Activated T-cell treated with anti-CD3 and anti-CD28 coated beads for 1 hour (primary cell): ENCODE measurements around the gene CYP11A1.
"Not testable (repeated sequence)": the region's sequence is repeated elsewhere in the genome, so short reads cannot be mapped to it uniquely, and the experiment has no call there.

ENCODE experiments used
- DNase-seq: peaks from one replicate; pipeline ENCODE4 v3.0.0-alpha.2; 2020; ENCODE audit warnings: low read depth

CYP11A1 gene

DNA sequence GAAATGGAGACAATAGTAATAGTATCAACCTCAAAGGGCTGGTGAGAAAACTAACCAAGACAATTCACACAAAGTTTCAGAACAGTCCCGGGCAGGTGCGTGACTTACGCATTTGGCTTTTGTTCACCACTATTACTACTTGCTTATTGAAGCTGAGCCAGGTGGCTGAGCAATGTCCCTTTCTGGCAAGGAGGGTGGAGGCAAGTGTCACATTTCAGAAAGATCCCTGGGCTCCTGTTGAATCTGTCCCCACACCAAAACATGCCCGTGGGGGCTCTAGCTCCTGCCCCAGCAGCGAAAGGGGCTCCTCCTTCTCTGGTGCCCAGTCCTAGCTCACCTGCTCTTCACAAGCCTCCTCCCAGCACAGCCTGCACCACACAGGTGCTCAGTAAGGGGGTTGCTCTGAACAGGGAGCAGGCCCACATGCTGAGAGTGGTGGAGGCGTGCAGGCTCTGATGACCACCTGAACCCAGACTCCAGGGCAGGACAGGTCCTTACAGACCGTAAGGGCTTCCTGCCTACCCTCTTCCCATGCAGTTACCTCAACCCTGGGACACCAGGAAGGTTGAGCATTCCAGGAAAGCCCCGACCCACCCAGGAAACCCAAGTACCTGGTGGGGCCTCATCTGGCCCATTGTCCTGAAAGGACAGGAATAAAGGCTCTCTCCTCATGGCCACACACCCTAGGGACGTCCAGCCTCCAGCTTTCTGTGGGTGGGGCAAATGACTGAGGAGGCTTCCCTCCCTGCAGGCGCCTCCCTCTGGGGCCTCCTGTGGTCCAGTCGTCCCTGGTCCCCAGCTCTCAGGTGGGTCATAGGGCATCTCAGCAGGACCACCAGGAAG, 33.7 kb upstream of the CYP11A1 start:
- DNase-seq = no peak

DNA sequence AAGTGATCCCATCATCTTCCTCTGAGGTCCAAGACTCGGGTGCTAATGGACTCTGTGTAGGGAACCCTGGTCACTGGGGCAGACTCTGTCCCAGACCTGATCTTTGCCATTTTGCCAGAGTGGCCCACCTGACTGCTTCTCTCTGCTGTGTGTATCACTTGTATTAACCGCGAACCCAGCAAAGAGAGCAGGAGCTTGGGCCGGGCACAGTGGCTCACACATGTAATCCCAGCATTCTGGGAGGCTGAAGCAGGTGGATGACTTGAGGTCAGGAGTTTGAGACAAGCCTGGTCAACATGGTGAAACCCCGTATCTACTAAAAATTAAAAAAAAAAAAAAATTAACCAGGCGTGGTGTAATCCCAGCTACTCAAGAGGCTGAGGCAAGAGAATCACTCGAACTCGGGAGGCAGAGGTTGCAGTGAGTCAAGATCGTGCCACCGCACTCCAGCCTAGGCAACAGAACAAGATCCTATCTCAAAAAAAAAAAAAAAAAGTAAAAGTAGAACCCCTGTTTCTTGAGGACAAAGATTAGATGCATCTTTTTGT, 32.9 kb upstream of the CYP11A1 start:
- no peak for DNase-seq

DNA sequence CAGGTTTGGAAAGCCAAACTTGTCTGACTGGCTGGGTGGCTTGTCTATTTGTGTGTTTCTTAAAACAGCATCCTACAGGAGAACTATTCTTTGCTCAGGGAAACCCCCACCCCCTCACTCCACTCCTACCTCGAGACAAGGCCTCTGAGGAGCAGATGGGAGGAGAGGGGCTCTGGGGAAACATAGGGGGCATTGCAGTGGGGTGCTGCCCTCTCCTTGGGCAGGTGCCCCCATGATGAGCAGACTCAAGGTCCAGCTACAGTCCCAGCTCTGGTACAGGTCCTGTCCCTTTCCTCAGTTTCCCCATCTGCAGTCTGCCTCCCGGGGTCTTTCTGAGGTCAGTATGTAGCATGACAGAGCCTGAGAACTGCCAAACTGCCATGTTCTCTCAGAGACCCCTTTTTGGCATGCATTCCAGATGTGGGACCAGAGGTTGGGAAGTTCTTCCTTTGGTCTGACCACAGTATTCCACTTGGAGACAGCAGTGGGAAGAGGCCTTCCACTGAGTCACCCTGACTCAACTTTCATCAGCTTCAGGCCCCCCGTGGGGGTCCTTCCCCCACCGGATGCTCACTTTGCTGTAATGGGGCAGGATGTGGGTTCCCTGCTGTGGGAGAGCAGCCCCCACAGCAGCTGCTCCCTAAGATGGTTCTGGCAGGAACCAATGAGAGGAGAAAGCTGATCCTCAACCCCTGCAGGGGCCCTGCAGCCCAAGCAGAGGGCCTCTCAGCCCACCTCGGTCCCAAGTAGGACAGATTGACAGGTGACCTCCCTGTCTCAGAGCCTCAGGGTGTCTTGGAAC, 32.3 kb upstream of the CYP11A1 start:
- DNase-seq = no peak

DNA sequence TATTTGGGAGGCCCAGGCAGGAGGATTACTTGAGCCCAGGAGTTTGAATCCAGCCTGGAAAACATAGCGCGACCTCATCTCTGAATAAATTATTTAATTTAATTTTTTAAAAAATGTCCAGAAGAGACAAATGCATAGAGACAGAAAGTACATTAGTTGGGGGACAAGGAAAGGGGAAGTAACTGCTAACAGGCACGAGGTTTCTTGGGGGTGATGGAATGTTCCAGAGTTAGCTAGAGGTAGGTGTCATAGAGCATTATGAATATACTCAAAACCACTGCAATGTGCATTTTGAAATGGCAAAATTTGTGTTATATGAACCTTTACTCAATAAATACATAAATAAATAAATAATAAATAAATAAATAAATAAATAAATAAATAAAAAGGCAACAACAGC, 31.7 kb upstream of the CYP11A1 start:
- DNase-seq = no peak

DNA sequence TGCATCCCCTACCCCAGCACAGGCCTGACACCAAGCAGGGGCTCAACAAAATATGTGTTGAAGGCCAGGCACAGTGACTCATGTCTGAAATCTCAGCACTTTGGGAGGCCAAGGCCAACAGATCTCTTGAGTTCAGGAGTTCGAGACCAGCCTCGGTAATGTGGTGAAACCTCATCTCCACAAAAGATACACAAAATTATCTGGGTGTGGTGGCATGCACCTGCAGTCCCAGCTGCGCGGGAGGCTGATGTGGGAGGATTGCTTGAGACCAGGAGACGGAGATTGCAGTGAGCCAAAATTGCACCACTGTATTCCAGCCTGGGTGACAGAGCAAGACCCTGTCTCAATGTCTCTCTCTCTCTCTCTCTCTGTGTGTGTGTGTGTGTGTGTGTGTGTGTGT, 30.7 kb upstream of the CYP11A1 start:
- DNase-seq = no peak

DNA sequence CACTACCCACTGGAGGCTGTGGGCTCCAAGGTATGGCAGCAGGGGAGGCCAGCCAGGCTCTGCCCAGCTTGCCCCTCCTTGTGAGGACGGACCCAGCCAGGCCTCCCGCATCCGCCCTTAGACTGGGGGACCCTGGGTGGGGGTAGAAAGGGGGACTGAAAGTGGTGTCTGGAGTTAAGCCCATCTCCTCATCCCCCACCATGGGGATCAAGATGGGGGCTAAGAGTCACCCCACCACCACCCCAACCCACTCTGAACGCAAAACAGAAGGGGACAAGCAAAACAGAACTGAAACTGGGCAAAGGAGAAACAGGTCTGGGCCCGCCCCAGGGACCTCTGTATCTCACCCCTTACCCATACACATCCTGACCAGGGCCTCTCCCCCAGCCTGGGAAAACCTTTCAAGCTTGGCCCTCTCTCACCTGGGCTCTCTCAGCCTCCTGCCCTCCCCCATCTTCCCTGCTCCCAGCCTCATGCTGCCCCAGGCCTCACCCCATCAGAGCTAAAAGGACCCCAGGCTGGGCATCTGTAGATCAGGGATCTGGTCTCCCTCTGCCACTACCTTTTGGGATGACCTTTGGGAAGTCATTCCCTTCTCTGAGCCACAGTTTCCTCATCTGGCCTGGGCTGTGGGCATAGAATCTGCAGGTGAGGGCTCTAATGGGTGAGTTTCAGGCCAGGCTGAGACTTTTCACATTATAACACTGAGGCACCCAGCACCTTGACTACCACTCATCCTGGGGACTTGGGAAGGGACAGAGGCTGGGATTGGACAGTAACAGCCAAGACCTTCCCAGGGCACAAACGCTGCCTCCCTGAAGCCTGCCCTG, 30.0 kb upstream of the CYP11A1 start:
- no peak for DNase-seq

DNA sequence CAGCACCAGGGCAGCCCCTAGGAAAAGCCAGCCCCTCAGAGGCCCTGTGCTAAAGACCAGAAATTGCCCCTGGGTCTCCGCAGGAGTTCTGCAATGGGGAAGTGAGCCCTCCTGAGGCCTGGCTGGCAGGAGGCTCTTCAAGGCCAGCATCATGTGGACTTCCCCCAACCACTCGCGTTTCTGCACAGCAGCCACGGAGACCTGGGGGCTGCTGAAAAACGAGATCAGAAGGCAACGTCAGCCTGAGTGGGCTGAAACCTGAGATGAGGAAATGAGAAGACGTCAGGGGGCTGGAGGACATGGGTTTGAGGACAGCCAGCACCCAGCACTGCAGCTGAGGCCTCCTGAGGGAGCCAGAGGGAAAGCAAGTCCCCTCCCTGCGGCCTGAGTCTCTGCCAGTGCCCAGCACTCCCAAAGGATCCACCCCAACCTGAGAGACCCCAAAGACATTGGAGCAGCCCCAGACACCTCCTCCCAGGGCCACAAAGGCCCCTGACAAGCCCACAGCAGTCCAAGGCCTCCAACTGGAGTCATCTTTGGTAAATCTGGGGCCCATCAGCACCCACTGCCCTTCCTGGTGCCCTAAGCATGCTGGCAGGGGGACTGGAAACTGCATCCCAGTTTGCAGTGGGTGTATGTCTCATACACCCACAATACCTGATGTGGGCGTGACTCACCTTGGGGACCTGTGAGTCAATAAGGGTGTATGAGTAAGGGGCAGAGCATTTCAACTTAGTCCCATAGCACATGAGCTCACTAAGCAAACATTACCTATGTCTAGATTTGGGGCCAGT, 29.2 kb upstream of the CYP11A1 start:
- DNase-seq = no peak

DNA sequence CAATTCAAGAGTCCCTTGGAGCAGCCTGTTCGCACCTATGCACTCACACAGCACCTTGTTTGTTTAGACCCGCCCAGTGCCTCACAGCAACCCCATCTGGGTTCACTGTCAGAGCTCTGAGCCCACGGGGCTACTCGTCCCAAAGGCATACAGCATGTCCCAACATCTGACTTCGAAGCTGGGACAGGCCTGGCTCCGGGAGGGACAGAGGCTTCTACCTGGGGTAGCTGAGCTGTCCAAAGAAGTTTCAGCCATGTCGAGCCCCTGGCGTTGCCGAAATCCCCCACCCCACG, 28.6 kb upstream of the CYP11A1 start:
- DNase-seq = no peak

DNA sequence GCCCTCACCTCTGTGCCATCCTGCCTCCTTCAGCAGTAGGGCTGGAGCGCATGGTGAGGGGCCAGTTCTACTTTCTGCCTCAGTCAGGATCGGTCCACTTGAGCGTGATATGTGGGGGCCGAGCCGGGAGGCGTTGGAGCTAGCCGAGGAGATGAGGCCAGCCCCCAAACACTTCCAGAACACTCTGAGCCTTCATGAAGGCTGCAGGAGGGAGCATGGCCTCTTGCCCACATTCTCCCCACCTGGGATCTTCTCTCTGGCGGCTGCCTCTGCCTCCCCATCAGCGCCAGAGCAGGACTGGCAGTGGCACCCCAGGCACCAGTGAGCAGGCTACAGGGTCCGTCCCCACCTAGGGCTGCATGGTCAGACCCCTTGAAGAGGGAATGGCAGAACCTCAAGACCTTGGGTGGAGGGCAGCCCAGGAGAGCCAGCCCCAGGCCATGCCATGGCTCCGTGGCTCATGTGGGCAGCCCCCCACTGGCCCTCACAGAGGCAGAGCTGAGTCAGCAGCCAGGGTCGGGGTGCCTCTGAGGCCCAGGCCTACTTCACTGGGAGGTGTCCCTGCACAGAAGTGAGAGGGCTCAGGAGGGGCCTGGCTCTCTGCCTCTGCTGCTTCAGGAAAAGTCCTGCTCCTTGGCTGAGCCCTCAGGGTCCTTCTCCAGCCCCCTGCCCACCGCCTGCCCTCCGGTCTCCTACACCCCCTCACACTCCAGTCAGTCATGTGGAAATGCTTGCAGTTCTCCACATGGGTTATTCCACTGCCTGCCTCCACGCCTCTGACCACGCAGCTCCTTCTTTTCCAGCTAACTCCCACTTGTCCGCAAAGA, 28.1 kb upstream of the CYP11A1 start:
- no peak for DNase-seq

DNA sequence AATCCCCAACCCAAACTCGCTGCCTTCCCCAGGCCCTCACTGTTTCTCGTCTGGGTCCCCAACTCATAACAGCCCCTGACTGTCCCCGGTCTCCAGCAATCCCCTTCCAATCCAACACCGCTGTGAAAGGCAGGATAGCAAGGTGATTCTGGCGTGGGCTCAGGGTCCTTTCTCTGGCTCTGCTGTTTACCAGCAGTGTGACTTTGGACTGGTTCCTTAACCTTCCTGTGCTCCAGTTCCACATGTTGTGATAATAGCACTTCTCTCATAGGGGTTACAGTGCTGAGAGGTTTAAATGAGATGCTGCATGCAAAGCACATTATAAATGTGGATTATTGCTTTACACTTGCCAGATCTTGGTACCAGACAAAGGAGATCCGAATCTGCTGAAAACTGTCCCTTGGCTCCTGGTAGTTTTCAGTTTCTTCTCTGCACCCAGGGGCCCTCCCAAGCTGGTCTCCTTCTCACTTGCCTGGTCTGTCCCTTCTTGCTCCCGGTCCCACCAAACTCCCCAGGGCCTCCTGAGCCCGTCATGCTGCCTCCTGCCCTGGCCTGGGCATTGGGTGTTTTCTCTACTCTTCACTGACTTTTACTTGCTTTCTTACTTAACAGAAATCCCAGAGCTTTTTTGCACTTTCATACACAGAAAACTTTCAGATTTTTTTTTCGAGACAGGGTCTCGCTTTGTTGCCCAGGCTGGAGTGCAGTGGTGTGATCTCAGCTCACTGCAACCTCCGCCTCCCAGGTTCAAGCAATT, 26.8 kb upstream of the CYP11A1 start:
- no peak for DNase-seq

DNA sequence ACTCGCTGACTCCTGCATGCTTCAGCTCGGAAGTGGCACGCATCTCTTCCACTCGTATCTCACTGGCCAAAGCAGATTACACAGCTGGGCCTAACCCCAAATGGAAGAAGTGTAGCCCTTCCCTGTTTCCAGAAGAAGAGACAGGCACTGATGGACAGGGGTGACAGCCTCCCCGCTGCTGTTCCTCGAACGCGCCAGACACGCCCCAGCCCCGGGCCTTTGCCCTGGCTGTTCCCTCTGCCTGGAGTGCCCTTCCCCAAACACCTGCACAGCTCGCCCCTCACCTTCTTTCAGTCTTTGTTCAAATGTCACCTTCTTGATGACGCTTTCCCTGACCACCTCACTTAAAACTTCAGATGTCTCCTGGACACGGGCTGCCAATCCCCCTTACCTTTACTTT, 26.0 kb upstream of the CYP11A1 start:
- no peak for DNase-seq

DNA sequence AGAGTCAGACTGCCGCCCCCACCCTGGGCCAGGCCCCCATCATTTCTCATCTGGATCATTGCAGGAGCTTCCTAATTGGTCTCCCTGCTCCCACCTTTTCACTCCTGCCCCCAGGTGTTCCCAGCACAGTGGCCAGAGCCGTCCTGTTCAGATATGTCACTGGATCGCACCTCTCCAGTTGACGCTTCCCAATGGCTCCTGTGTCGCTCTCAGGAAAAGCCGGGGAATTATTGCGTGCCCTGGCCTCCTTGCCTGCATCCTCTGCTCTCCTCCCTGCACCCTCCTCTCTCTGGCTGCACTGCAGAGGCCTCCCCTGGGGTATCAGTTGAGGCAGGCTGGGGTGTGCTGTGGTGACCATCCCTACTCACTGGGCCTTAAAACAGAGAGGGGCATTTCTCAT, 25.5 kb upstream of the CYP11A1 start:
- DNase-seq = no peak

DNA sequence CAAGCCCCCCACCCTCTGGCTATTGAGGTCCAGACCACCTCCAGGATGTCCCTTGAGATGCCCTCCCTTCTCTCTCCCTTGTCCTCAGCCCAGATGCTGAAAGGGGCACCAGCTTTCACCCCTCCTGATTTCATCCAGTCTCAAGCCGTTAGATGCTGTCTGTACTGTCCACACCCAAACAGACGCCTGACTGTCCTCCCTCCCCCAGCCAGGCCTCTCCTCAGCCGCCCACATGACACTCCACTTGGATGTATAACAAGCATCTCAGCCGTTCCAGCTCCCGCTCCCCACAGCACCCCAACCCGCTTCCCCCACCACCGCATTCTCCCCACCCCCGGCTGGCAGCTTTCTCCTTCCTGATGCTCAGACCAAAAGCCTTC, 25.0 kb upstream of the CYP11A1 start:
- no peak for DNase-seq

DNA sequence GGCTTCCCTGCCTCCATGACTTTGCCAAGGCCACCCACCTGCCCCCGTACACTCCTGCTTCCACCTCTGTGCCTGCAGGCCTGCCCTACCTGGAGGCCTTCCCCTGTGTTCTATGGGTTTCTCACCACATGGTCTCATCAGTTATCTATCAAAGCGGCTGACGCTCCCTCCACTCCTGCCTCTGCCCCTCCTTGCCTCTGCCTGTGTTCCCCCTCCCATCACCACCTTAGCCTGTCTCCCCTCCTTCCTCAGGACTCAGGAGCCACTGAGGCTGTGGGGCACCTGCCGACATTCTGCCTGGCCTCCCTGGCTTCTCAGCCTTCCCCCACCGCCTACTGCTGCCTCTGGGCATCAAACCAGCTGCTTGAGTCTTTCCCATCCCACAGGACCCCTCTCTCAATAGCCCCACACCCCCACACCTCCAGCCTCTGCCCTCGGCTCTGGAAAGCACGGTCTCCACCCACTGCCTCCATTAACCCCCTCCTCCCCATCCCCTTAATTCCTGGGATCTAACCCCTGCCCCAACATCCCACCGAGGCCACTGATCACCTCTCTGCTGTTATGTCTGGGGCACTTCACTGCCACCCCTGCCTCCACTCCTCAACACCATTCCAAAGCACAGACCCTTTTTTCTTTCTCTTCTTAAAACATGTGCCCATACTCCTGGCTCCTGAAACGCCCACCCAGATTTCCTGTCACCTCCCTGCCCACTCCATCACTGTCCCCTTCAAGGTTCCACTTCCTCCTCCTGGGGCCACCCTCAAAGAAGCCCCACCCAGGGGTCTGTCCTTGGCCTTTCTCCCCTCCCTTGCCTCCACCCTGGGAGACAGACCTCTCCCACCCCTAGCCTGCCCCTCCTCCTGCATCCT, 24.4 kb upstream of the CYP11A1 start:
- DNase-seq = no peak

DNA sequence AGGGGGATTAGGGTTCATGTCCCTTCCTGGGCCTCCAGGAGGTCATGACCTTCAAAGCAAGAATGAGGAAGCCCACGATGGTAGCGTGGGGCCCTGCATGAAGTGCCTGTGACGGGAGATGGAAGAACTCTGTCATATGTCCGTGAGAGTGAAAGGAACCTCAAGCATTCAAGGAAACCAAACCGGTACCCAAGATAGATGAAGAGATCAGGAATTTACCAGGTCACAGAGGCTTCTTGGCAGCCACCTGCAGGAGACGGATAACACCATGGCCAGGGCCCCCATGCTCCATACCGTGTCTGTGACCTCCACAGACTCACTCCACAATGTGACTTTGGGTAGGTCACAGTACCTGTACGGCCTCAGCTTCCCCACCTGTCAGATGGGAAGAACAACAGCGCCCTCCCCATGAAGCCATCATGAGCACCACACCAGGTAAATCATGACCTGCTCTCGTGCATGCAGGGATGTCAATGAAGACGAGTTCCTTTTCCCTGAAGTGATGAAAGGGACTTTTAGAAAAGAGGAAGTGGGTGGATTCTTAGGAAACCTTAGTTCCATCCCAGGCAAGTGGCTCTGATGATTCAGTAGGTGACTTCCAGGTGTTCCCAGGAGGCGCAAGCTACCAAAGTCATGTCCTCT, 23.3 kb upstream of the CYP11A1 start:
- no peak for DNase-seq

DNA sequence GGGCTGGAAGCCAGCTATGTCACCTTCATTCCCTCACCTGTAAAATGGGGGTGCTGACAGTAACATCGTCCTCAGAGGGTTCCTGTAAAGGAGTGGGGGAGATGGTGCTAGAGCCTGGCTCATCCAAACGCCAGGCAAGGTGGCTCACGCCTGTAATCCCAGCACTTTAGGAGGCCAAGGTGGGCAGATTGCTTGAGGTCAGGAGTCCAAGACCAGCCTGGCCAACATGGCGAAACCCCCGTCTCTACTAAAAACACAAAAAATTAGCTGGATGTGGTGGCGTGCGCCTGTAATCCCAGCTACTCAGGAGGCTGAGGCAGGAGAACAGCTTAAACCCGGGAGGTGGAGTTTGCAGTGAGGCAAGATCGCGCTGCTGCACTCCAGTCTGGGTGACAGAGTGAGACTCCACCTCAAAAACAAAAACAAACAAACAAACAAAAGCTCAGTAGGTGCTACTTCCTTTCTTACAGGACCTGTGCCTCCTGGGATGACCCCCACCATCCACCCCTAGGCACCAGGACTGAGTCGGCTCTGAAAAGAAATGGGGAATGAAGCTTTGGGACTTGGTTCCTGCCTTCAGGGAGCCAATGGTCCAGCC, 22.7 kb upstream of the CYP11A1 start:
- DNase-seq = not testable (repeated sequence)

DNA sequence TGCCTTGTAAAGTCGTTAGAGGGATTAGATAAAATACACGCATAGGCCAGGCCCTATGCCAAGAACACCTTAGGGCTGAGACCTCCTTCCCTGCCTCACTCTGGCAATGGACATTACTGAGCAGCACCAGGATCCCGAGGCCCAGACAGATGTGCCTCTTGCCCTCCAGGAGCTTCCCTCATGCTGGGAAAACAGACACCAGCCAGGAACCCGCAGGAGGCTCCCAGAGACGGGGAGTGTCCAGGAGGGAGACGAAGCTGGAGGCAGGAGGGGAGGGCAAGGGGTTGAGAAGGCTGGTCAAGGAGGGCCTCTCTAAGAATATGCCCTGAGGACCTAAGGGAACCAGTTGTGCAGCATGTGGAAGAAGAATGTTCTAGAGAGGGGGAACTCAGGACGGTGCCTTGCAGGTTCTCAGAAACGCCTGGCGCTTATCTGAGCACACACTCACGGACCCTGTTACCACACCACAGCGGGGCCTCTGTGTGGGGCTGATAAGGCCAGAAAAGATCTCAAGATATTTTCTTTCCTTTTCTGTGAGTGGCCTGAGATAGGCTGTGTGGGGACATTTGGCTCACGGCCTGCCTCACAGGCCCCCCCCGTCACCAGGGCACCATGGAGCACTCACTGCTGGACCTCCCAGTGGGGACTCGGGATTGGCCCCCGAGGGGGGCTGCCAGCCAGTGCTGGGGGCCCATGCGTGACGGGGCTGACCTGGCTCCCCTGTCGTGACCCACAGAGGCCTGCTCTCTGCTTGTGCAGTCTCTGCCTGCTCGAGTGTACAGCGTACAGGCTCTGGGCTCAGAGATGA, 22.0 kb upstream of the CYP11A1 start:
- no peak for DNase-seq
